Measurements from ENCODE around the gene PRRX1. TPM values are rescaled to one million over a fixed set of nuclear protein-coding genes. Genes with fewer than 3 reads are reported as not detected.

The PRRX1 gene
- total and polyA plus RNA-seq, 4 donors = 7.7 to 37.5 (median 13.9) TPM

- DNase-seq = no peak
- Histone ChIP-seq H3K27me3 (ENCODE audit: control insufficient read depth in 3 of 3, insufficient read depth in 3 of 3, low read length in 2 of 3) (no peaks in the 10 kb centered on the region), H3K36me3 (ENCODE audit: control insufficient read depth in 4 of 4, insufficient read depth in 4 of 4, low read length in 4 of 4) (no peaks in the 10 kb centered on the region), H3K27ac (ENCODE audit: low read depth in 1 of 2, low read length in 1 of 2) (peak overlapping the region in 1 of 2 donors; percentile 12), H3K4me3 (no peak overlapping the region), H3K9me3 (ENCODE audit: control insufficient read depth in 4 of 4, insufficient read depth in 3 of 4, low read length in 3 of 4) (no peaks in the 10 kb centered on the region), H3K4me1 (ENCODE audit: control insufficient read depth in 5 of 5, insufficient read depth in 5 of 5, low read length in 5 of 5) (peaks cover 0 to 10% (median 0%) of the 10 kb centered on the region in 5 donors), H3K9ac (ENCODE audit: insufficient read depth in 1 of 2, low read length in 2 of 2) (no peak overlapping the region)
- TF ChIP-seq CTCF (IDR thresholded peaks at IDR 0.05; ENCODE audit: control extremely low read depth, extremely low read depth) = no peak
- WGBS, 2 donors = 61% methylated on average over 1 of the region's 1 CpG
- no peak for ATAC-seq (ENCODE audit: insufficient read depth, low FRiP score)
Measured at GRCh38 chr1:170682169-170682568, 18.2 kb downstream of the PRRX1 start.

DNA sequence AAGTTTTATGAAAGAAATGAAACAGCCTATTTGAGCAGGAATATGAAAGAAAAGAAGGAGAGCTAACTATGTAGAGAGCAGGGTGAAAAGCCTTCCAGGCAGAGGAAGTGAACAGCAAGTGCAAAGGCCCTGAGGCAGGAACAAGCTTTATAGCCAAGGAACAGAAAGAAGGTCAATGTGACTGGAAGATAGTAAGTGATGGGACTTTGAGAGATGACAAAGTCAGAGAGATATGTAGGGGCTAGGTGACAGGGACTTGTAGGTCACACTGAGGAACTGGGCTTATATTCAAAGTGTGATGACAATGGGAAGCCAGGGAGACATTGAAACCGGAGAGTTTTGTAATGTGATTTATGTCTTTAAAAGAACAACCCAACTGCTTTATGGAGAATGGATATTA lies 18.9 kb downstream of the PRRX1 start:
- no peak overlapping the region for H3K27ac ChIP-seq (ENCODE audit: low read depth in 1 of 2, low read length in 1 of 2)
- no peak overlapping the region for H3K4me3 ChIP-seq
- H3K9ac ChIP-seq (ENCODE audit: insufficient read depth in 1 of 2, low read length in 2 of 2) = no peak overlapping the region
- no peaks in the 10 kb centered on the region for H3K36me3 ChIP-seq (ENCODE audit: control insufficient read depth in 4 of 4, insufficient read depth in 4 of 4, low read length in 4 of 4)
- no peaks in the 10 kb centered on the region for H3K9me3 ChIP-seq (ENCODE audit: control insufficient read depth in 4 of 4, insufficient read depth in 3 of 4, low read length in 3 of 4)
- TF ChIP-seq CTCF (IDR thresholded peaks at IDR 0.05; ENCODE audit: control extremely low read depth, extremely low read depth) = no peak
- peaks cover 0 to 8% (median 0%) of the 10 kb centered on the region in 5 donors for H3K4me1 ChIP-seq (ENCODE audit: control insufficient read depth in 5 of 5, insufficient read depth in 5 of 5, low read length in 5 of 5)
- DNase-seq (no peak), ATAC-seq (ENCODE audit: insufficient read depth, low FRiP score) (no peak)
- H3K27me3 ChIP-seq (ENCODE audit: control insufficient read depth in 3 of 3, insufficient read depth in 3 of 3, low read length in 2 of 3) = no peaks in the 10 kb centered on the region
- WGBS, 2 donors = 64 to 72% methylated on average over 1 of the region's 1 CpG

DNA sequence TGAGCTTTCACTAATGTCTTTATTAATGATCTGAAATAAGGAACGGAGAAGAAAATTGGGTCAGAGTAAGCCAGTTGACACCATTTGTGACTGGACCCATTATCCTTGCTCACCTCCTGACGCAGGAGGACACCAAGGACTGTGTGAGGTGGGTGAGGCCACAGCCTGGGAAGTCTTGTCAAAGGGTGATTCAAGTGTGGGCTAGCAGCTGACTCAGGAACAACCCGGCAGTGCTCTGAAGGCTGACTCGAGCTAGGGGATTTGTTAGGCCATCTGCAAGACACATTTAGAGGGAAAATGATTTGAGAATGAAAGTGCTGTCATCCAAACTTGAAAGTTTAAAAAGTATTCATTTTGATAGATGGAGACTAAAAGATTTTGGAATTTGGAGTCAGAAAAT lies 21.2 kb downstream of the PRRX1 start:
- no peaks in the 10 kb centered on the region for H3K36me3 ChIP-seq (ENCODE audit: control insufficient read depth in 4 of 4, insufficient read depth in 4 of 4, low read length in 4 of 4)
- H3K4me1 ChIP-seq (ENCODE audit: control insufficient read depth in 5 of 5, insufficient read depth in 5 of 5, low read length in 5 of 5) = no peaks in the 10 kb centered on the region
- no peak overlapping the region for H3K9ac ChIP-seq (ENCODE audit: insufficient read depth in 1 of 2, low read length in 2 of 2)
- ATAC-seq (ENCODE audit: insufficient read depth, low FRiP score) = no peak
- H3K4me3 ChIP-seq = no peak overlapping the region
- DNase-seq = no peak
- H3K27ac ChIP-seq (ENCODE audit: low read depth in 1 of 2, low read length in 1 of 2) = no peak overlapping the region
- WGBS, 2 donors = 80 to 91% methylated on average over 4 of the region's 4 CpGs
- H3K9me3 ChIP-seq (ENCODE audit: control insufficient read depth in 4 of 4, insufficient read depth in 3 of 4, low read length in 3 of 4) = no peaks in the 10 kb centered on the region
- no peak for TF ChIP-seq CTCF (IDR thresholded peaks at IDR 0.05; ENCODE audit: control extremely low read depth, extremely low read depth)
- no peaks in the 10 kb centered on the region for H3K27me3 ChIP-seq (ENCODE audit: control insufficient read depth in 3 of 3, insufficient read depth in 3 of 3, low read length in 2 of 3)

DNA sequence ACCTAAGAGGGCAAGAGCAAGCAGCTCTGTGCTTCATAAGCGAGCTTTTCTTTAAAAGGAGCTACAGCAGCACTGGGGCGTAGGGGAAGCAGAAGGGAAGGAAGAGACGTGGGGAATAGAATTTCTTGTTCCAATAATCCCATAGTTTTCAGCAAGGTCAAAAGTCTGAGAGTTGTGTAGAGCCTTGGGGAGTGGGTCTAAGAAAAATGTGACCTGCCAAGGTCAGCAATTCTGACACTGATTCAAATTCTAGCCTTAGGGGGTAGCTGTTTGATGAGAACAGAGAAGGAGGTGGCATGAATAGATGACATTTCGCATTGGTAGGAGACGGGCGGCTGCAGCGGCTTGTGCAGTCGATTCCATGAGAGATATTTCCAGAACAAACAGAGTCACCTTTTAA lies 22.4 kb downstream of the PRRX1 start:
- ATAC-seq (ENCODE audit: insufficient read depth, low FRiP score) = no peak
- no peak for TF ChIP-seq CTCF (IDR thresholded peaks at IDR 0.05; ENCODE audit: control extremely low read depth, extremely low read depth)
- Histone ChIP-seq H3K4me3 (no peak overlapping the region), H3K9ac (ENCODE audit: insufficient read depth in 1 of 2, low read length in 2 of 2) (no peak overlapping the region), H3K27ac (ENCODE audit: low read depth in 1 of 2, low read length in 1 of 2) (no peak overlapping the region), H3K36me3 (ENCODE audit: control insufficient read depth in 4 of 4, insufficient read depth in 4 of 4, low read length in 4 of 4) (no peaks in the 10 kb centered on the region), H3K9me3 (ENCODE audit: control insufficient read depth in 4 of 4, insufficient read depth in 3 of 4, low read length in 3 of 4) (no peaks in the 10 kb centered on the region), H3K27me3 (ENCODE audit: control insufficient read depth in 3 of 3, insufficient read depth in 3 of 3, low read length in 2 of 3) (no peaks in the 10 kb centered on the region), H3K4me1 (ENCODE audit: control insufficient read depth in 5 of 5, insufficient read depth in 5 of 5, low read length in 5 of 5) (no peaks in the 10 kb centered on the region)
- WGBS, 2 donors = 91% methylated on average over 8 of the region's 8 CpGs
- no peak for DNase-seq
